Esophagus mucosa (tissue), 1 donor: ENCODE results near the gene NOX5. TPM values are rescaled to one million over a fixed set of nuclear protein-coding genes. Genes with fewer than 3 reads are reported as not detected.

ENCODE experiments used
- ATAC-seq: fragments of 200-7000 bp; cut with Tn5 transposase; one replicate; pipeline ENCODE4 v1.9.1; 2020
- total RNA-seq: library from RNA; stranded (reverse); gene quantifications from one replicate; pipeline ENCODE4 v1.2.4, GENCODE V29; 2023
- donor health status: DM: yes; HTN: yes; CAD: no.

Gene NOX5
- total RNA-seq, 1 donor from 2014 or later: 0.44 TPM

DNA sequence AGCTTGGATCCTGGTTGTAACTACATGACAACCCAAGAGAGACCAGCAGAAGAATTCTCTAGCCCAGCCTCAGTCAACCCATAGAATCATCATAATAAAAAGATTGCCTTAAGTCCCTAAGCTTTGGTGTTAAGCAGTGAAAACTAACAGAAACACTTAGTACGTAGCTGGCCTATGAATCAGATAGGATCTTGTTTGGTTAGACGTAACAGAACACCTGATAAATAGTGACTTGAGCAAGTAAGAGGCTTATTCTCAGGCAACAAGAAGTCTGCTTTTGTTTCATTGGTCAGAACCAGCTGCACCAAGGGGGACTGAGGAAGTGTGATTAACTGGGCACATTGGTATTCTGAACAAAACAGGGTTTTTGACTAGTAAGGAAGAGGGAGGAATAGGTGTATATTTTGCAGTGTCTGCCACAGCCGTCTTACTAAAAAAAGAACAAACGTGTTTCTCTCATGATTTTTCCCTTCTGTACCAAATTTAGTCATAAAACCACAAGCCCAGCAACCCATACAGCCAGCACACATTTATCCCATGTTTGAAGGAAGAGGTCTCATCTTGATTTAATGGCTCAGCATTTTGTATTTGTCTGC, 92.6 kb downstream of the NOX5 start:
- ATAC-seq: peak; percentile 72

Other genes starting within 250 kb of the NOX5 start
- 58.9 TPM for gene ANP32A, start 193.8 kb upstream of the NOX5 start, total RNA-seq
- 0.52 TPM for gene SPESP1, start 84.2 kb upstream of the NOX5 start, total RNA-seq
- 16.0 TPM for gene GLCE, start 145.9 kb downstream of the NOX5 start, total RNA-seq